Smooth muscle cell (in vitro differentiated cells): ENCODE results near the gene NFE2L2. TPM values are rescaled to one million over a fixed set of nuclear protein-coding genes. Genes with fewer than 3 reads are reported as not detected.

Experiments used
- DNase-seq: peaks from one replicate; lab custom pipeline; 2025; ENCODE audit not compliant: unreplicated experiment; lab: John Stamatoyannopoulos, UW
- H2AFZ ChIP-seq: fragments of 200-600 bp; sonication (generic); 2 replicates; pipeline ENCODE4 v1.6.0; 2016; ENCODE audit warnings: antibody characterized with exemption, low read depth, mild to moderate bottlenecking
- H3F3A ChIP-seq: fragments of 200-600 bp; sonication (generic); 2 replicates; pipeline ENCODE4 v1.6.0; 2017; ENCODE audit warnings: antibody characterized with exemption, low read depth
- H3K27ac ChIP-seq: fragments of 200-600 bp; sonication (generic); 2 replicates; pipeline ENCODE4 v1.5.1; 2016; ENCODE audit warnings: low read depth, mild to moderate bottlenecking
- H3K27me3 ChIP-seq: fragments of 200-600 bp; sonication (generic); 2 replicates; pipeline ENCODE4 v1.6.1; 2016; ENCODE audit warnings: low read depth, mild to moderate bottlenecking
- H3K36me3 ChIP-seq: fragments of 200-600 bp; sonication (generic); 2 replicates; pipeline ENCODE4 v1.5.1; 2016; ENCODE audit warnings: low read depth
- H3K4me1 ChIP-seq: fragments of 200-600 bp; sonication (generic); 2 replicates; pipeline ENCODE4 v1.5.1; 2016; ENCODE audit warnings: low read depth
- H3K4me2 ChIP-seq: fragments of 200-600 bp; sonication (generic); 2 replicates; pipeline ENCODE4 v1.6.0; 2016; ENCODE audit warnings: mild to moderate bottlenecking
- H3K4me3 ChIP-seq: fragments of 200-600 bp; sonication (generic); 2 replicates; pipeline ENCODE4 v1.5.1; 2016; ENCODE audit warnings: mild to moderate bottlenecking
- H3K79me2 ChIP-seq: fragments of 200-600 bp; sonication (generic); 2 replicates; pipeline ENCODE4 v1.6.0; 2016; ENCODE audit warnings: low read depth, mild to moderate bottlenecking
- H3K9ac ChIP-seq: fragments of 200-600 bp; sonication (generic); 2 replicates; pipeline ENCODE4 v1.6.0; 2016; ENCODE audit warnings: low read depth
- H3K9me3 ChIP-seq: fragments of 200-600 bp; sonication (generic); replicated peaks from 2 replicates; pipeline ENCODE4 v1.5.1; 2016; ENCODE audit warnings: low read depth
- H4K20me1 ChIP-seq: fragments of 200-600 bp; sonication (generic); 2 replicates; pipeline ENCODE4 v1.6.0; 2016; ENCODE audit warnings: low read depth
- CTCF ChIP-seq: fragments of 200-600 bp; sonication (generic); IDR thresholded peaks from 2 replicates; pipeline ENCODE4 v1.5.1; 2017; ENCODE audit warnings: borderline replicate concordance, mild to moderate bottlenecking, antibody characterized with exemption; ENCODE audit not compliant: insufficient read depth, poor library complexity, severe bottlenecking
- WGBS: methylation state at CpG from one replicate; pipeline ENCODE4 v1.1.7; 2016; ENCODE audit warnings: low lambda C conversion rate; 5-methylcytosine and 5-hydroxymethylcytosine counted together
- polyA plus RNA-seq: library from polyadenylated mRNA; unstranded; fragments of >200 nt; fragmentation: Nextera tagmentation; extraction: Ambion mirVana; gene quantifications from 2 replicates; pipeline ENCODE4 v1.2.1, GENCODE V29; 2016
- total RNA-seq: library from RNA; depleted of rRNA; stranded (reverse); fragments of >200 nt; gene quantifications from 2 replicates; pipeline ENCODE4 v1.2.3, GENCODE V29; 2014

The NFE2L2 gene
- total and polyA plus RNA-seq, 2 experiments from 2014 or later: 64.4 to 118 TPM

DNA sequence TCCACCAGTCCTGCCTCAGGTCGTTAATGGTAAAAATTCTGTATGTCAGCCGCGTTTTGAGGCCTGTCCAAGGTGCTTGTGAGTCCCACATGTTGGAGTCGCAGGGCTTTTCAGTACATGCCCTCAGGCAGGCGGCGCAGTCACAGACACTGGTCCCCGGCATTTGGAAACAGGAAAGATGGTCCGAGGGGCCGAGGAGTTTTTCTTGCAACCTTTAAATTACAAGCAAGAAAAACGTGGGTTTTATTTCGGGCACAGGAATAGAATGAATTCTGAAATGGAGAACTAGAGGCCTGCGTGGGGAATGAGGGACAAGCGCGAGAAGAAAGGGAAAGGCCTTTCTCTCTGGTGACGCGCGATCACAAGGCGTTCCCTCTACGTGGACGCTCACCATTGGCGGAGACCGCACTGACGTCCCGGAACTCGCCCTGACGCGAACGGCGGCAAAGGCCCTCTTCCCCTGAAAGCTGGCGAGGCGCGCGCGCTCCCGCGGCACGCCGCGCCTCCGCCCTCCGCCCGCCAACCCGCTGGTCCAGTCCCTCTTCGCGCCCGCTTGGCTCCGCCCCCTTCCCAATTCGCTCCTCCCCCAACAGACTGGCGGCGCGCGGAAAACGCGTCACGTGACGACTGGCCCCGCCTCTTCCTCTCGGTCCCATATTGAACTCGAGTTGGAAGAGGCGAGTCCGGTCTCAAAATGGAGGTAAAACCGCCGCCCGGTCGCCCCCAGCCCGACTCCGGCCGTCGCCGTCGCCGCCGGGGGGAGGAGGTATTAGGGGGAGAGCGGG, 52.2 kb downstream of the NFE2L2 start, which contains the start of gene HNRNPA3:
Gene HNRNPA3, plus strand, starts transcription at position 689 of the 785 bp plus-strand sequence. Its CDS starts 6 bp downstream, at position 695.
- under 1% methylated on average over 35 of the region's 74 CpGs for WGBS
- H3K79me2 ChIP-seq: peaks cover 51% of the 10 kb centered on the region
- H2AFZ ChIP-seq: peak within 1 kb of the TSS; percentile 12

DNA sequence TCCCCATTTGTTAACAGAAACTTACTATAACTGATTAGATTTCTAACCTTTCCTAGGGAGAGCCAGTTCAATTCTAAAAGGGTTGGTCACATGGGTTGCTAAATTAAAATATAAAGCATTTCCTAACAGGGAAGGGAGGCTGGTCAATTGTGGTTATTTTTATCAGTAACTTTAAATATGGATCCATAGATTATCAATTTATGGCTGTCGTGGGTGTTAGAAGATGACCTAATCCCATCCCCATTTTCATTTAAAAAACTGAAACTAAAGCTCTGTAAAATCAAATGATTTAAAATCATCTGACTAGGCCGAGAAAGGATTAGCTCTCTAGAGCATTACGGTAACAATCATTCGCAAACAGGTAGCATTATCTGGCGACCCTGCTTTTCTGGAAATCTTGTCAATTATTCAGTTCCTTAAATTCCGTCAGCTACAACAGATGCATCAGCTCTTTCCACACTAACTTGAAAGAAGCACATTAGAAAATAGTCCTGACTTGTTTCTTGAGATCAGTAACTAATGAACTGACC, 52.9 kb downstream of the NFE2L2 start:
- Histone ChIP-seq H3F3A (peaks cover 11% of the 10 kb centered on the region), H3K9me3 (no peaks in the 10 kb centered on the region), H3K36me3 (peaks cover 5% of the 10 kb centered on the region), H3K27ac (peak overlapping the region; percentile 98), H3K4me3 (peak overlapping the region; percentile 59), H3K4me2 (peak overlapping the region; percentile 83), H3K79me2 (peaks cover 45% of the 10 kb centered on the region), H2AFZ (peak overlapping the region; percentile 12), H4K20me1 (peaks cover 34% of the 10 kb centered on the region), H3K9ac (peak overlapping the region; percentile 96), H3K4me1 (peaks cover 22% of the 10 kb centered on the region), H3K27me3 (no peaks in the 10 kb centered on the region)
- no peak for TF ChIP-seq CTCF
- no peak for DNase-seq
- WGBS: 19% methylated on average over 6 of the region's 6 CpGs

More for the DNA sequence above, 52.2 kb downstream of the NFE2L2 start, which contains the start of gene HNRNPA3:
- peaks cover 11% of the 10 kb centered on the region for H3K36me3 ChIP-seq
- H3K27ac ChIP-seq: peak within 1 kb of the TSS; percentile 98
- peaks cover 22% of the 10 kb centered on the region for H3K4me1 ChIP-seq
- peak; percentile 5 for TF ChIP-seq CTCF
- peaks cover 41% of the 10 kb centered on the region for H4K20me1 ChIP-seq
- no peaks in the 10 kb centered on the region for H3K9me3 ChIP-seq
- peak within 1 kb of the TSS; percentile 87 for H3K4me3 ChIP-seq
- H3K27me3 ChIP-seq: no peaks in the 10 kb centered on the region
- peak within 1 kb of the TSS; percentile 93 for H3K4me2 ChIP-seq
- peak; percentile 98 for DNase-seq
- peaks cover 16% of the 10 kb centered on the region for H3F3A ChIP-seq
- H3K9ac ChIP-seq: peak within 1 kb of the TSS; percentile 100

- H2AFZ ChIP-seq: no peak overlapping the region
- peaks cover under 1% of the 10 kb centered on the region for H3K36me3 ChIP-seq
- peaks cover 11% of the 10 kb centered on the region for H3F3A ChIP-seq
- 81% methylated on average over 7 of the region's 7 CpGs for WGBS
- TF ChIP-seq CTCF: no peak
- H3K9ac ChIP-seq: peak overlapping the region; percentile 96
- H3K79me2 ChIP-seq: peaks cover 40% of the 10 kb centered on the region
- H3K4me1 ChIP-seq: peaks cover 22% of the 10 kb centered on the region
- H3K27me3 ChIP-seq: no peaks in the 10 kb centered on the region
- no peak for DNase-seq
- peak overlapping the region; percentile 83 for H3K4me2 ChIP-seq
- no peaks in the 10 kb centered on the region for H3K9me3 ChIP-seq
- peak overlapping the region; percentile 59 for H3K4me3 ChIP-seq
- peaks cover 29% of the 10 kb centered on the region for H4K20me1 ChIP-seq
- H3K27ac ChIP-seq: peak overlapping the region; percentile 98
Observed at GRCh38 chr2:177211169-177211568, 53.4 kb downstream of the NFE2L2 start.
